ENCODE measurements around the gene NR2C2AP. TPM values are rescaled to one million over a fixed set of nuclear protein-coding genes. Genes with fewer than 3 reads are reported as not detected.

Gene NR2C2AP
- total and polyA plus RNA-seq, 2 of the 4 experiments (the other 2 are of a cell fraction): 5.4 to 9.0 TPM

DNA sequence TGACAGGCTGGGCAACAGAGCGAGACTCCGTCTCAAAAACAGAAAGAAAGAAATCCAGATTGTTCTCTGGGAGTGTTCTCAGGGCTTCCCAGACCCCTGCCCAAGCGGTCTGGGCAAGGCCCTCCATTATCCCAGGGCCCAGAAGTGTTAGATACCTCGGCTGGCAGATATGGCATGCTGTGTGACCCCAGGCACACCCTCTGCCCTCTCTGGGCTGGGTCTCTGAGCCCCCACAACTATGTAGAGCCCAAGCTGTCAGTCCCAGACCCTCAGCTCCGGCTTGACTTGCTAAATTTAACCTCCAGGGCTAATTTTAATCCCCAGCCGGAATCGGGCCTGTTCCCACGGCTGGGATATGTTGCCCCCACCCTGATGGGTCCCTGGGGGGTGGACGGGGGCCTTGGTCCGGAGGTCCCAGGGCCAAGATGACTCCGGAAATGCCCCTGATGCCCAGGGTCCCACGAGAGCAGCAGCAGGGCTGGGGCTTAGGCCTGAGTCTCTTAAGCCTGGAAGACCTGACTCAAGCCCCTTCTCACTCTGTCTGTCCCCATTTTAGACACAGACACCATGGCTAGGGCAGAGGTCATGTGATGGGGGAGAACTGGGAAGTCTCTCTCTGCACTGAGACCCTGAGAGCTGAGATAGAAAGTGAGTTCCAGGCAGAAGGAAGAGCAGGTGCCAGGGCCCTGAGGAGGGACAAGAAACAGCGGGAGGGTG lies 50.4 kb downstream of the NR2C2AP start:
- CTCF ChIA-PET: no interaction called here
- Histone ChIP-seq H3K4me3 (ENCODE audit: insufficient read depth, low read depth, low read length) (no peak overlapping the region), H4K91ac (ENCODE audit: insufficient read depth, low read depth, low read length) (no peak overlapping the region), H2AK5ac (ENCODE audit: low read depth, low read length) (no peak overlapping the region), H3K4ac (ENCODE audit: low read depth, low read length) (no peak overlapping the region), H3K36me3 (ENCODE audit: control insufficient read depth, insufficient read depth, low read length) (peaks cover 13% of the 10 kb centered on the region), H3K27me3 (ENCODE audit: control insufficient read depth, insufficient read depth, low read length) (no peaks in the 10 kb centered on the region), H3K79me1 (ENCODE audit: low read depth in 1 of 2, low read length in 2 of 2) (no peaks in the 10 kb centered on the region), H2BK15ac (ENCODE audit: low read depth, low read length) (no peak overlapping the region), H4K8ac (ENCODE audit: low read depth in 2 of 2, low read length in 2 of 2) (no peak overlapping the region), H2AK9ac (replicated peaks; ENCODE audit: low read depth, low read length, poor library complexity) (no peak overlapping the region), H2AFZ (replicated peaks; ENCODE audit: low read length, poor library complexity) (no peak overlapping the region), H3K9ac (ENCODE audit: low read depth, low read length) (no peak overlapping the region), H3K27ac (ENCODE audit: insufficient read depth, low read length) (no peak overlapping the region), H2BK120ac (ENCODE audit: low read depth, low read length) (no peak overlapping the region), H4K5ac (ENCODE audit: low read depth, low read length) (no peak overlapping the region), H2BK5ac (ENCODE audit: low read depth, low read length, poor library complexity, severe bottlenecking) (no peak overlapping the region), H4K20me1 (ENCODE audit: insufficient read depth, low read length) (no peaks in the 10 kb centered on the region), H3K9me1 (ENCODE audit: insufficient read depth, low read length) (no peaks in the 10 kb centered on the region), H3K23ac (ENCODE audit: low read depth, low read length) (no peak overlapping the region), H3K9me3 (ENCODE audit: control insufficient read depth, insufficient read depth, low read length) (peaks cover 6% of the 10 kb centered on the region; the same call in 1 of the 2 replicates), H3K18ac (ENCODE audit: low read depth, low read length) (no peak overlapping the region), H3K14ac (replicated peaks; ENCODE audit: low read depth, low read length) (no peak overlapping the region), H2BK20ac (ENCODE audit: low read depth, low read length) (no peak overlapping the region), H3K56ac (ENCODE audit: extremely low read depth, insufficient read depth, low read length) (no peak overlapping the region), H3K4me2 (ENCODE audit: low read depth, low read length) (no peak overlapping the region), H3K4me1 (ENCODE audit: control insufficient read depth, insufficient read depth, low read length) (no peaks in the 10 kb centered on the region)
- POLR2A ChIA-PET (ENCODE audit: unreplicated experiment): no interaction called here
- intact Hi-C loops (cut with micrococcal nuclease): no loop called here
- no TSS peak for BruUV-seq (replicated peaks)
- WGBS, 2 experiments (ENCODE audit: extremely low coverage in 2 of 2, insufficient read length in 1 of 2): 67% methylated on average over 1 of the region's 13 CpGs; no CpG with 5 or more reads in 1 of the 2 experiments
- DNase-seq: no peak
- in situ Hi-C loops (cut with MboI; ENCODE audit: low sequenced_read_pairs): no loop called here
- no peak for TF ChIP-seq RCOR1 (IDR thresholded peaks at IDR 0.05; ENCODE audit: insufficient replicate concordance, low read length)
- TF ChIP-seq MAFK (IDR thresholded peaks at IDR 0.05; ENCODE audit: low read depth, low read length): no peak
- TF ChIP-seq CHD1 (IDR thresholded peaks at IDR 0.05; ENCODE audit: low read depth, low read length): no peak
- no peak for TF ChIP-seq SMC3 (IDR thresholded peaks at IDR 0.05; ENCODE audit: low read depth, low read length)
- TF ChIP-seq BHLHE40 (IDR thresholded peaks at IDR 0.05; ENCODE audit: low read depth, low read length): no peak
- TF ChIP-seq CEBPB (IDR thresholded peaks at IDR 0.05; ENCODE audit: low read depth, low read length): no peak
- no peak for TF ChIP-seq MXI1 (IDR thresholded peaks at IDR 0.05; ENCODE audit: borderline replicate concordance, low read depth, low read length)
- TF ChIP-seq, protein P1, sequence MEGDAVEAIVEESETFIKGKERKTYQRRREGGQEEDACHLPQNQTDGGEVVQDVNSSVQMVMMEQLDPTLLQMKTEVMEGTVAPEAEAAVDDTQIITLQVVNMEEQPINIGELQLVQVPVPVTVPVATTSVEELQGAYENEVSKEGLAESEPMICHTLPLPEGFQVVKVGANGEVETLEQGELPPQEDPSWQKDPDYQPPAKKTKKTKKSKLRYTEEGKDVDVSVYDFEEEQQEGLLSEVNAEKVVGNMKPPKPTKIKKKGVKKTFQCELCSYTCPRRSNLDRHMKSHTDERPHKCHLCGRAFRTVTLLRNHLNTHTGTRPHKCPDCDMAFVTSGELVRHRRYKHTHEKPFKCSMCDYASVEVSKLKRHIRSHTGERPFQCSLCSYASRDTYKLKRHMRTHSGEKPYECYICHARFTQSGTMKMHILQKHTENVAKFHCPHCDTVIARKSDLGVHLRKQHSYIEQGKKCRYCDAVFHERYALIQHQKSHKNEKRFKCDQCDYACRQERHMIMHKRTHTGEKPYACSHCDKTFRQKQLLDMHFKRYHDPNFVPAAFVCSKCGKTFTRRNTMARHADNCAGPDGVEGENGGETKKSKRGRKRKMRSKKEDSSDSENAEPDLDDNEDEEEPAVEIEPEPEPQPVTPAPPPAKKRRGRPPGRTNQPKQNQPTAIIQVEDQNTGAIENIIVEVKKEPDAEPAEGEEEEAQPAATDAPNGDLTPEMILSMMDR (conservative IDR thresholded peaks at IDR 0.05; ENCODE audit: low read depth, low read length): no peak
- TF ChIP-seq NFE2L2 (IDR thresholded peaks at IDR 0.05; ENCODE audit: low read depth, low read length): no peak
- TF ChIP-seq, protein P2, sequence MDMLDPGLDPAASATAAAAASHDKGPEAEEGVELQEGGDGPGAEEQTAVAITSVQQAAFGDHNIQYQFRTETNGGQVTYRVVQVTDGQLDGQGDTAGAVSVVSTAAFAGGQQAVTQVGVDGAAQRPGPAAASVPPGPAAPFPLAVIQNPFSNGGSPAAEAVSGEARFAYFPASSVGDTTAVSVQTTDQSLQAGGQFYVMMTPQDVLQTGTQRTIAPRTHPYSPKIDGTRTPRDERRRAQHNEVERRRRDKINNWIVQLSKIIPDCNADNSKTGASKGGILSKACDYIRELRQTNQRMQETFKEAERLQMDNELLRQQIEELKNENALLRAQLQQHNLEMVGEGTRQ (IDR thresholded peaks at IDR 0.05; ENCODE audit: low read depth, low read length): no peak
- no peak for TF ChIP-seq RFX5 (IDR thresholded peaks at IDR 0.05; ENCODE audit: low read depth, low read length)
- no peak for TF ChIP-seq POLR2A (IDR thresholded peaks at IDR 0.05; ENCODE audit: low read depth, low read length)
- TF ChIP-seq FOS (IDR thresholded peaks at IDR 0.05; ENCODE audit: low read depth, low read length): no peak
- TF ChIP-seq MAZ (IDR thresholded peaks at IDR 0.05; ENCODE audit: borderline replicate concordance, low read depth, low read length): no peak
- ATAC-seq (ENCODE audit: low read depth): no peak
- dilution Hi-C loops (cut with HindIII; ENCODE audit: low sequenced_read_pairs, unreplicated experiment): no loop called here

Measured in IMR-90 (cell line).